ENCODE measurements around the gene NOTCH3. TPM values are rescaled to one million over a fixed set of nuclear protein-coding genes. Genes with fewer than 3 reads are reported as not detected.

Gene NOTCH3
- total and polyA plus RNA-seq, 12 donors: 18.7 to 45.5 (median 31.9) TPM

DNA sequence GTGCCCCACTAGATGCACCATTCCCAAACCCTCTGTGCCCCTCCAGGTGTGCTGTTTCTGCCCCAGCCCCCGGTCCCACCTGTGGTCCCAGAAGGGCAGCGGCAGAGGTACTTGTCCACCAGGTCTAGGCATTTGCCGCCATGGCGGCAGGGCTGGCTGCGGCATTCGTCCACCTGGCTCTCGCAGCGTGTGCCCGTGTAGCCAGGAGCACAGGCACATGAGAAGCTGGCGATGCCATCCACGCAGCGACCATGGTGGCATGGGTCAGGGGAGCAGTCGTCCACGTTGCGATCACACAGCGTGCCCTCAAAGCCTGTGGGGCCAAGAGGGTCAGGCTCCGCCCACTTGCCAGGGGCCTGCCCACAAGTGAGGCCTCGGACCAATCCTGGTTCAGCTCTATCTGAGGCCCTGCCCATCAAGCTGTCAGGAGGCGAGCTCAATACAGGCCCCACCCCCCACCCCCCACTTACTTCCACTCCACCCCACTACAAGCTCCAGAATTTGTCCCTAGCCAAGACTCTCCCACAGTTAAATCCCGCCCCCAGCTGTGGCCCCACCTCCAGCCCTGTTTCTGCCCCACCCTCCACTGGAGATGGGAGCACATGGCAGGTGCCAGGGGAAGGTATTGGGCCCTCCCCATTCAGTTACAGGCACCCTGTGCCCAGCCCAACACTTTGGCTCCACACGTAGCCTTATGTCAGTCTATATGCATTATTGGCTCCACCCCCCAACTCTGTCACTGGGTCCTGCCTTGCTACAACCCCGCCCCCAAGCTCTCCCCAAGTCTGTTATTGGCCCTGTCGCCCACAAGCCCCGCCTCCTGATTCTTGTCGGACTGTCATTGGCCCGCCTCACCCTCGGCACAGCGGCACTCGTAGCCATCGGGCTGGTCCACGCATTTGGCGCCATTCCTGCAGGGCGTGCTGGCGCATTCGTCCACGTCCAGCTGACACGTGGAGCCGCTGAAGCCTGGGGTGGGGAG, 13.5 kb downstream of the NOTCH3 start:
- 94 to 96% methylated on average over 38 of the region's 38 CpGs for WGBS, 2 donors
- H3K27ac ChIP-seq: no peak overlapping the region
- peaks cover 0 to 7% (median 1%) of the 10 kb centered on the region in 7 donors for H3K27me3 ChIP-seq
- H3K4me1 ChIP-seq: peaks cover 0 to 6% (median 0%) of the 10 kb centered on the region in 9 donors
- intact Hi-C loops (cut with DNase I): no loop called here
- no peak for DNase-seq
- no peak overlapping the region for H3K4me3 ChIP-seq
- peaks cover 0 to 80% (median 0%) of the 10 kb centered on the region in 9 donors for H3K36me3 ChIP-seq
- no peaks in the 10 kb centered on the region for H3K9me3 ChIP-seq
- TF ChIP-seq, protein P1, sequence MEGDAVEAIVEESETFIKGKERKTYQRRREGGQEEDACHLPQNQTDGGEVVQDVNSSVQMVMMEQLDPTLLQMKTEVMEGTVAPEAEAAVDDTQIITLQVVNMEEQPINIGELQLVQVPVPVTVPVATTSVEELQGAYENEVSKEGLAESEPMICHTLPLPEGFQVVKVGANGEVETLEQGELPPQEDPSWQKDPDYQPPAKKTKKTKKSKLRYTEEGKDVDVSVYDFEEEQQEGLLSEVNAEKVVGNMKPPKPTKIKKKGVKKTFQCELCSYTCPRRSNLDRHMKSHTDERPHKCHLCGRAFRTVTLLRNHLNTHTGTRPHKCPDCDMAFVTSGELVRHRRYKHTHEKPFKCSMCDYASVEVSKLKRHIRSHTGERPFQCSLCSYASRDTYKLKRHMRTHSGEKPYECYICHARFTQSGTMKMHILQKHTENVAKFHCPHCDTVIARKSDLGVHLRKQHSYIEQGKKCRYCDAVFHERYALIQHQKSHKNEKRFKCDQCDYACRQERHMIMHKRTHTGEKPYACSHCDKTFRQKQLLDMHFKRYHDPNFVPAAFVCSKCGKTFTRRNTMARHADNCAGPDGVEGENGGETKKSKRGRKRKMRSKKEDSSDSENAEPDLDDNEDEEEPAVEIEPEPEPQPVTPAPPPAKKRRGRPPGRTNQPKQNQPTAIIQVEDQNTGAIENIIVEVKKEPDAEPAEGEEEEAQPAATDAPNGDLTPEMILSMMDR (IDR thresholded peaks at IDR 0.05): no peak
- peak in 5 of 8 donors; percentile 7 to 42 (median 23) for ATAC-seq

DNA sequence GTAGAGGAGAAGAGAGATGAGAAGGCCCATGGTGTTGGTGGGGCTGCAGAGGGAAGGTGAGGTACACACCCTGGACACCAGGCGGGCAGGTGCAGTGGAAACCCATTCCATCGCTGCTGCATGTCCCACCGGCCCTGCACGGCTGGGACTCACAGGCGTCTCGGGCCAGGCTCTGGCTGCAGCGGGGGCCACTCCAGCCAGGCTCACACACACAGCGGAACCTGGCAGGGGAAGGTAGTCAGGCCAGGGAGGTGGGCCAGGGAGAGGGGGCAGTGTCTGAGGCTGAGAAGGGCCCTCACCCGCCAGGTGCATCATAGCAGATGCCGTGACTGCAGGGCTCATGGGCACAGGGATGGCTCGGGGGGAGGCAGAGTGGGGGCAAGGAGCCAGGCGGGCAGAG, 15.6 kb downstream of the NOTCH3 start:
- Histone ChIP-seq H3K27me3 (no peaks in the 10 kb centered on the region), H3K4me3 (no peak overlapping the region), H3K9me3 (no peaks in the 10 kb centered on the region), H3K4me1 (peaks cover 0 to 9% (median 0%) of the 10 kb centered on the region in 9 donors), H3K27ac (no peak overlapping the region), H3K36me3 (peaks cover 0 to 79% (median 0%) of the 10 kb centered on the region in 9 donors)
- DNase-seq: no peak
- intact Hi-C loops (cut with DNase I): no loop called here
- TF ChIP-seq, protein P1 (IDR thresholded peaks at IDR 0.05): no peak
- ATAC-seq: no peak
- WGBS, 2 donors: 84 to 95% methylated on average over 12 of the region's 12 CpGs

DNA sequence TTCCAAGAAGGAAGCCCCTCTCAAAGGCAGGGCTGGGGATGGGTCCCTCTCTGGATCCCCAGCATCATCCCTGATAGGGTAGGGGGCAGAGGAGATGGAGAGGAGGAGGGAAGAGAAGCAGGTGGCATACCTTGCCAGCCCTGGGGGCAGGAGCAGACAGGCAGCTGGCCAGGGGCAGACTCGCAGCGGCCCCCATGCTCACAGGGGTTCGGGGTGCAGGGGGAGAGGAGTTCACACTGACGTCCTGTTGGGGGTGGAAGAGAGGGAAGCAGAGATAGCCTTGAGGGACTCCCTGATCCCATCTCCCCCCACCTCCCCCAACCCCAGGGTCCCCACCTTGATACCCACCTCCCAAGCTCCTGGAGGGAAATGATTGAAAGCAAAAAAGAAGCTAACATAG, 16.0 kb downstream of the NOTCH3 start:
- Histone ChIP-seq H3K27ac (no peak overlapping the region), H3K36me3 (peaks cover 0 to 75% (median 0%) of the 10 kb centered on the region in 9 donors), H3K4me3 (no peak overlapping the region), H3K27me3 (no peaks in the 10 kb centered on the region), H3K9me3 (no peaks in the 10 kb centered on the region), H3K4me1 (peaks cover 0 to 9% (median 0%) of the 10 kb centered on the region in 9 donors)
- 83 to 84% methylated on average over 4 of the region's 4 CpGs for whole genome bisulfite sequencing, 2 donors
- DNase-seq (no peak), ATAC-seq (no peak)
- TF ChIP-seq, protein P1 (IDR thresholded peaks at IDR 0.05): no peak
- intact Hi-C loops (cut with DNase I): loop anchor here in 2 of 10 donors (5.0 kb wide), 2 partner anchors 63 to 73 kb away; no protein-coding TSS in a partner anchor

DNA sequence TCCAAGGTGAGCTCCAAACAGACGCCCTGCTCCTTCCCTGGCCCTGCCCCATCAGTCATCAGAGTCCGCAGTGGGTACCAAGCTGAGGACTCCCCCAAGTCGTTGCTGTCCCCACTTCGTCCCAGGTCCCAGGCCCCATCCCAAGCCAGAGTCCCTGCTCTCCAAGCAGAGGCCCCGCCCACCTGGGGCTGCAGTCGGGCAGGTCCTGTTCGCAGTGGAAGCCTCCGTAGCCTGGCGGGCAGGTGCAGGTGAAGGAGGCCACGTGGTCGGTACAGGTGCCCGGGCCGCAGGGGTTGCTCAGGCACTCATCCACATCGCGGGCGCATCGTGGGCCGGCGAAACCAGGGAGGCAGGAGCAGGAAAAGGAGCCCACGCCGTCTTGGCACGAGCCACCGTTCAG, 19.4 kb downstream of the NOTCH3 start:
- 81 to 85% methylated on average over 23 of the region's 23 CpGs for WGBS, 2 donors
- DNase-seq (no peak), ATAC-seq (no peak)
- H3K27ac ChIP-seq: no peak overlapping the region
- intact Hi-C loops (cut with DNase I): loop anchor here in 2 of 10 donors (5.0 kb wide), 2 partner anchors 66 to 76 kb away; no protein-coding TSS in a partner anchor
- H3K4me3 ChIP-seq: no peak overlapping the region
- peaks cover 0 to 22% (median 7%) of the 10 kb centered on the region in 7 donors for H3K27me3 ChIP-seq
- peaks cover 0 to 52% (median 0%) of the 10 kb centered on the region in 9 donors for H3K36me3 ChIP-seq
- H3K4me1 ChIP-seq: peaks cover 0 to 13% (median 5%) of the 10 kb centered on the region in 9 donors
- TF ChIP-seq, protein P1 (IDR thresholded peaks at IDR 0.05): no peak
- no peaks in the 10 kb centered on the region for H3K9me3 ChIP-seq

Measured in heart right ventricle (tissue), 16 donors.